Fibroblast of mammary gland (primary cell): ENCODE measurements around the gene PEX11G.
"Not testable (repeated sequence)": the region's sequence is repeated elsewhere in the genome, so short reads cannot be mapped to it uniquely, and the experiment has no call there.

Experiments used
- DNase-seq: peaks from one replicate; pipeline ENCODE4 v3.0.0-alpha.2; 2010; ENCODE audit warnings: low read depth
- H3K4me3 ChIP-seq: 2 replicates; pipeline ENCODE4 v1.5.1; 2011; ENCODE audit warnings: low read depth, mild to moderate bottlenecking, low read length, moderate library complexity; ENCODE audit not compliant: control insufficient read depth
- TF ChIP-seq, protein P1 (sequence below): conservative IDR thresholded peaks from 2 replicates; pipeline ENCODE4 v1.5.1; 2011; ENCODE audit warnings: low read depth, low read length, inconsistent platforms; ENCODE audit not compliant: control insufficient read depth, insufficient read depth

The PEX11G gene

DNA sequence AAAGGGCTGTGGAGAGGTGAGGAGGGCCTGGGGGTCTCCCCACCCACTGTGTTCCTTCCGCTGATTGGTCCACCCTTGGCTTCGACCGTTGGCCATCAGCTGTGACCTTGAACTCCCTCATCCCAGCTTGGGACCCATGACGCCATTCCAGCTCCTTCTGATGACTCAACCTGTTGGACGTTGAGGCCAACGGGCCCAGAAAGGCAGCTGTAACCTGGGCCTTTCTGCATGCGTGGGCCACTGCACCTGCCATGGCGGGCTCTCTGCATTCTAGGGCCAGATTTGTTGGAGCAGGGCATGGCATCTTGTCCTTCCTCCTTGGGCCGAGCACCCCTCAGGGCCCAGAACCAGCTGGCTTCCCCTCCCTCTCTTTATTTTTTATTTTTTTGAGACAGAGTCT is 30.2 kb downstream of the PEX11G start:
- H3K4me3 ChIP-seq, result no peak overlapping the region
- no peak for DNase-seq
- TF ChIP-seq, protein P1, sequence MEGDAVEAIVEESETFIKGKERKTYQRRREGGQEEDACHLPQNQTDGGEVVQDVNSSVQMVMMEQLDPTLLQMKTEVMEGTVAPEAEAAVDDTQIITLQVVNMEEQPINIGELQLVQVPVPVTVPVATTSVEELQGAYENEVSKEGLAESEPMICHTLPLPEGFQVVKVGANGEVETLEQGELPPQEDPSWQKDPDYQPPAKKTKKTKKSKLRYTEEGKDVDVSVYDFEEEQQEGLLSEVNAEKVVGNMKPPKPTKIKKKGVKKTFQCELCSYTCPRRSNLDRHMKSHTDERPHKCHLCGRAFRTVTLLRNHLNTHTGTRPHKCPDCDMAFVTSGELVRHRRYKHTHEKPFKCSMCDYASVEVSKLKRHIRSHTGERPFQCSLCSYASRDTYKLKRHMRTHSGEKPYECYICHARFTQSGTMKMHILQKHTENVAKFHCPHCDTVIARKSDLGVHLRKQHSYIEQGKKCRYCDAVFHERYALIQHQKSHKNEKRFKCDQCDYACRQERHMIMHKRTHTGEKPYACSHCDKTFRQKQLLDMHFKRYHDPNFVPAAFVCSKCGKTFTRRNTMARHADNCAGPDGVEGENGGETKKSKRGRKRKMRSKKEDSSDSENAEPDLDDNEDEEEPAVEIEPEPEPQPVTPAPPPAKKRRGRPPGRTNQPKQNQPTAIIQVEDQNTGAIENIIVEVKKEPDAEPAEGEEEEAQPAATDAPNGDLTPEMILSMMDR, result no peak

DNA sequence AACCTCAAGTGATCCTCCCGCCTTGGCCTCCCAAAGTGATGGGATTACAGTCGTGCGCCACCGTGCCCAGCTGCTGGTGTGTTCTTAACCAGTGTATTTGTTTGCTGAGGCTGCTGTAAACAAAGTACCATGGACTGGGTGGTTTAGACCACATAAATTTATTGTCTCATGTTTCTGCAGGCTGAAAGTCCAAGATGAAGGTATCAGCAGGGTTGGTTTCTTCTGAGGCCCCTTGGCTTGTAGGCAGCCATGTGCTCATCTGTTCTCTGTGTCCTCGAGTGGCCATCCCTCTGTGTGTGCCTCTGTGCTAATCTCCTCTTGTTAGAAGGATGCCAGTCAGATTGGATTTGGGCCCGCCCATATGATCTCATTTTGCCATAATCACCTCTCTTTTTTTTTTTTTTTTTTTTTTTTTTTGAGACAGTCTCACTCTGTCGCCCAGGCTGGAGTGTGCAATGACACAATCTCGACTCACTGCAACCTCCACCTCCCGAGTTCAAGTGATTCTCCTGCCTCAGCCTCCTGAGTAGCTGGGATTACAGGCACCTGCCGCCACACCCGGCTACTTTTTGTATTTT is 31.8 kb downstream of the PEX11G start:
- TF ChIP-seq, protein P1, result no peak

DNA sequence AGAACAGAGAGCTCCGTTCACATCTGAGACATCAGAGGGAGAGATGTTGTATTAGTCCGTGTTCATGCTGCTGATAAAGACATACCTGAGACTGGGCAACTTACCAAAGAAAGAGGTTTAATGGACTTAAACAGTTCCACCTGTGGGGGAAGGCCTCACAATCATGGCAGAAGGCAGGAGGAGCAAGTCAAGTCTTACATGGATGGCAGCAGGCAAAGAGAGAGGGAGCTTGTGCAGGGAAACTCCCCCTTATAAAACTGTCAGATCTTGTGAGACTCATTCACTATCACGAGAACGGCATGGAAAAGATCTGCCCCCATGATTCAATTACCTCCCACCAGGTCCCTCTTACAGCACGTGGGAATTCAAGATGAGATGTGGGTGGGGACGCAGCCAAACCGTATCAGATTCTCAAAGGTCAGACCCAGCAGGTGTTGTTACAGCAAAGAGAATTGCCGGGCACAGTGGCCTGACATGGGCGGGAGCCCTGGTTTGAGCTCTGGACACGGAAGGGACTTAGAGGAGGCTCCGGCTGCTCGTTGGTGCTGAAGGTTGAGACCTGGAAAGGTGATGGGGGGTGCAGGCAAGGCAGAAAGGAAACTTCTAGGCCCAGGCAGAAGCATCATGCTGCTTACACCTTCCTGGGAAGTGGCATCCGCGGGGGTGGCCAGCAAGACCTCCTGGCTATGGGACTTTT is 33.1 kb downstream of the PEX11G start:
- DNase-seq, result no peak
- no peak overlapping the region for H3K4me3 ChIP-seq
- TF ChIP-seq, protein P1, result no peak

More for the DNA sequence above, 31.8 kb downstream of the PEX11G start:
- no peak overlapping the region for H3K4me3 ChIP-seq
- DNase-seq, result peak; percentile 24

DNA sequence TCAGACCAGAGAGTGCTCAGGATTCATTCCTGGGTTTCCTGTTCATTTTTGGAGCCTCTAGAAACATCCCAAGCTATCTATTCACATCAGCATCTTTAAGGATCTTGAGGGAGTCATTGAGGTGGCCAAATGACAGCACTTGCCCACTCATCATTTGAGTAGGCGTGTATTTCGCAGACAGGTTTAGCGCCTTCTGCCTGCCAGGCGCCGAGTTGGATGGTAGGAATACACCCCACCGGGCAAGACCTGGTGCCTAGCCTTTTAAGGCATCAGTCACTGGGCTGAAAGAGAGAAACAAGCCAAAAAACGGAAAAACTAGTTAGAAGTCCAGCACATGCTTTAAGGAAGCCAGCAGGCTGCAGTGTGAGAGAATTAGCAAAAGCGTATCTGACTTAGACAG is 33.8 kb downstream of the PEX11G start:
- TF ChIP-seq, protein P1, result no peak
- DNase-seq, result no peak
- H3K4me3 ChIP-seq, result no peak overlapping the region

DNA sequence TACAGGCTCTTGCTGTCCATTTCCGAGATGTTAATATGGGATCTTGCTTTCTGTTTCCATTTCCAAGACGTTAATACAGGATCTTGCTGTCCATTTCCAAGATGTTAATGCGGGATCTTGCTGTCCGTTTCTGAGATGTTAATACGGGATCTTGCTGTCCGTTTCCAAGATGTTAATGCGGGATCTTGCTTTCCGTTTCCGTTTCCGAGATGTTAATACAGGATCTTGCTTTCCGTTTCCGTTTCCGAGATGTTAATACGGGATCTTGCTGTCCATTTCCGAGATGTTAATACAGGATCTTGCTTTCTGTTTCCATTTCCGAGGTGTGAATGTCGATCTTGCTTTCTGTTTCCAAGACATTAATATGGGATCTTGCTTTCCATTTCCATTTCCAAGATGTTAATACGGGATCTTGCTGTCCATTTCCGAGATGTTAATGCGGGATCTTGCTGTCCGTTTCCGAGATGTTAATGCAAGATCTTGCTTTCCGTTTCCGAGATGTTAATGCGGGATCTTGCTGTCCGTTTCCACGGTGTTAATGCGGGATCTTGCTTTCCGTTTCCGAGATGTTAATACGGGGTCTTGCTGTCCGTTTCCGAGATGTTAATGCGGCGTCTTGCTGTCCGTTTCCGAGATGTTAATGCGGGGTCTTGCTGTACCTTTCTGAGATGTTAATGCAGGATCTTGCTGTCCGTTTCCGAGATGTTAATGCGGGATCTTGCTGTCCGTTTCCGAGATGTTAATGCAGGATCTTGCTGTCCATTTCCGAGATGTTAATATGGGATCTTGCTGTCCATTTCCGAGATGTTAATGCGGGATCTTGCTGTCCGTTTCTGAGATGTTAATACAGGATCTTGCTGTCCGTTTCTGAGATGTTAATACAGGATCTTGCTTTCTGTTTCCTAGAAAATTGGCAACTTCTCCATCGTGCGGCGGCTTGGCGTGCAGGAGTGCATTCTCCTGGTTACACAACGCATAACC is 38.3 kb downstream of the PEX11G start:
- DNase-seq, result peak; percentile 44
- no peak overlapping the region for H3K4me3 ChIP-seq
- TF ChIP-seq, protein P1, result no peak

DNA sequence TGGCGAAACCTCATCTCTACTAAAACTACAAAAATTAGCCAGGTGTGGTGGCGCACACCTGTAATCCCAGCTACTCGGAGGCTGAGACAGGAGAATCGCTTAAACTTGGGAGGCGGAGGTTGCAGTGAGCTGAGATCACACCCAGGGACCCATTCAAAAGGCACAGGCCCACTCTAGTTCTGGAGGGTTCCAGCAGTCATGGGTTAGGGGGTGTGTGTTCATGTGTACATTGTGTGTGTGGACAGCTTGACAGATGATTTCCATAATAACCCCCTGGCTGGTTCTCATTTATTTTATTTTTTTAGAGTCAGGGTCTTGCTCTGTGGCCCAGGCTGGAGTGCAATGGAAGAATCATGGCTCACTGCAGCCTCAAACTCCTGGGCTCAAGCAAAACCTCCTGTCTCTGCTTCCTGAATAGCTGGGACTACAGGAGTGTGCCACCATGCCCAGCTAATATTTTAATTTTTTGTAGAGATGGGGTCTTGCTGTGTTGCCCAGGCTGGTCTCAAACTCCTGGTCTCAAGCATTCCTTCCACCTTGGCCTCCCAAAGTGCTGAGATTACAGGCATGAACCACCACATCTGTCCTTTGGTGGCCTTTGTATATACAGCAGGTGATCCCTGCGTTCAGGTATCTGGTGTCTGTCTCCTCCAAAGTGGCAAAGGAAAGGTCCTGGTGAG is 39.3 kb downstream of the PEX11G start:
- not testable (repeated sequence) for H3K4me3 ChIP-seq, DNase-seq

DNA sequence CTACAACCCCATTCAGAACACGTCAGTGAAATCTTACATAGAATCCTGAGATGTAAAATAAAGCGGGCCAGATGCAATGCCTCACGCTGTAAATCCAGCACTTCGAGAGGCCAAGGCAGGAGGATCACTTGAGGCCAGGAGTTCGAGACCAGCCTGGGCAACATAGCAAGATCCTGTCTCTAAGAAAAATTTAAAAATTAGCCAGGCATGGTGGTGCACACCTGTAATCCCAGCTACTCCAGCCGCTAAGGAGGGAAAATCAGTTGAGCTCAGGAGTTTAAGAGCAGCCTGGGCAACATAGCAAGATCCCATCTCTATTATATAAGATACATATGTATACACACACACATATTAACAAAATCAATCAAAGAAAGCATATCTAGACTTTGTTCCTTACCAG is 41.2 kb downstream of the PEX11G start:
- DNase-seq, result no peak
- H3K4me3 ChIP-seq, result no peak overlapping the region
- TF ChIP-seq, protein P1, result no peak
